ENCODE results near the gene USP8. TPM values are rescaled to one million over a fixed set of nuclear protein-coding genes. Genes with fewer than 3 reads are reported as not detected.
"Not testable (repeated sequence)": the region's sequence is repeated elsewhere in the genome, so short reads cannot be mapped to it uniquely, and the experiment has no call there.

USP8 gene
- total and polyA plus RNA-seq, 2 donors (not counting 1 experiment from before 2014, with no cell fraction given) = 25.7 to 126 TPM

DNA sequence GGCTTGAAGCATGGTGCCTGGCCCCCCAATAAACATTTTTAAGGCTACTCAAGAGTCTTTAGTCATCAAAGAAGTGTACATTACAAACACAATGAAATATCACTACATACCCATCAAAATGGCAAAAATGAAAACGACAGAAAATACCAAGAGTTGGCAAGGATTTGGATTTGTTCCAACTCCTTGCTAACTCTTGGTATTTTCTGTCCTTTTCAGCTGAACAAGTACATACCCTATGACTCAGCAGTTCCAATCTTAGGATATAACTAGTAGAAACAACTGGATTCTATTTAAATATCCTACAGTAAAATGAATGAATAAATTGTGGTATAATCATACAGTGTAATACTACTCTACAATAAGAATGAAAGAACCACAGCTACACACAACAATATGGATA lies 44.1 kb upstream of the USP8 start:
- Histone ChIP-seq H3K36me3 (replicated peaks in 1 of 2; ENCODE audit: control extremely low read depth in 1 of 2, control insufficient read depth in 1 of 2, extremely low read depth in 1 of 2, insufficient read depth in 2 of 2, low read length in 1 of 2) (no peaks in the 10 kb centered on the region), H3K9ac (ENCODE audit: low read length) (no peak overlapping the region), H3K9me3 (ENCODE audit: control extremely low read depth in 1 of 3, control insufficient read depth in 2 of 3, insufficient read depth in 1 of 3, low read length in 2 of 3) (no peaks in the 10 kb centered on the region), H3K4me2 (replicated peaks; ENCODE audit: low read depth, low read length, poor library complexity, severe bottlenecking) (no peak overlapping the region), H3K27me3 (replicated peaks in 1 of 4; ENCODE audit: control extremely low read depth in 1 of 4, control insufficient read depth in 3 of 4, insufficient read depth in 4 of 4, low read length in 3 of 4) (no peaks in the 10 kb centered on the region), H3K27ac (ENCODE audit: low read length in 2 of 2) (no peak overlapping the region), H4K20me1 (ENCODE audit: control insufficient read depth, insufficient read depth, low read length, poor library complexity, severe bottlenecking) (no peaks in the 10 kb centered on the region), H3K79me2 (ENCODE audit: control insufficient read depth, insufficient read depth, low read length) (no peaks in the 10 kb centered on the region), H3K4me3 (ENCODE audit: control extremely low read depth in 1 of 5, extremely low read depth in 1 of 5, insufficient read depth in 1 of 5, low read depth in 2 of 5, low read length in 4 of 5) (no peak overlapping the region), H2AFZ (ENCODE audit: insufficient read depth, low read depth, low read length, poor library complexity, severe bottlenecking) (no peak overlapping the region), H3K4me1 (ENCODE audit: control insufficient read depth in 2 of 2, insufficient read depth in 2 of 2, low read length in 2 of 2) (peaks cover 0 to 4% of the 10 kb centered on the region in 2 donors)
- Mint-ChIP-seq H3K27ac (no peak overlapping the region), H3K27me3 (no peaks in the 10 kb centered on the region), H3K9me3 (ENCODE audit: insufficient read depth) (no peaks in the 10 kb centered on the region), H3K4me3 (no peak overlapping the region), H3K4me1 (peaks cover 13% of the 10 kb centered on the region)
- WGBS (ENCODE audit: insufficient coverage) = no CpG with 5 or more reads among the region's 1 CpG
- ChIA-PET CTCF (no interaction called here), POLR2A (no interaction called here)
- no peak for DNase-seq
- intact Hi-C loops (cut with micrococcal nuclease) = no loop called here
- ATAC-seq (ENCODE audit: low read depth) = no peak
- TF ChIP-seq EZH2 (IDR thresholded peaks at IDR 0.05; ENCODE audit: borderline replicate concordance, insufficient read depth, low read depth, low read length, poor library complexity, severe bottlenecking) = no peak
- TF ChIP-seq CTCF (IDR thresholded peaks at IDR 0.05) = no peak

DNA sequence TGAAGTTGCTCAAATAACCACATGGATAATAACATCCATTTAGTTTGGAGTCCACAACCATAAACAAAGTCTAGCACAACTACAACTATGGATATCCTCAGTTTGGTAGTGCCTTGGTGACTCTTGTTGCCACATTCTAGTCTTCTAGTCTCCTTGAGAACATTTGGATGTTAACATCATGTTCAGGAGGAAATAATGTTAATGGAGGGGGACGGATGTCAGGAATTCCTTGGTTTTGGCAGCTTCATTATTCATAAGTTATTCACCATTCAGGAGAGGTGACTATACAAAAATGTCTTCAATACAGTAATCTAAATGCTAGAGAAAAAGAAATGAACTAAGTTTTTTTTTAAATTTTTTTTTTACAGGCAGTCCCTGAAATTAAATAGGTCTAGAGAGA lies 42.8 kb upstream of the USP8 start:
- H3K4me3 Mint-ChIP-seq = no peak overlapping the region
- no peak overlapping the region for H2AFZ ChIP-seq (ENCODE audit: insufficient read depth, low read depth, low read length, poor library complexity, severe bottlenecking)
- CTCF ChIA-PET = no interaction called here
- DNase-seq (no peak), ATAC-seq (ENCODE audit: low read depth) (no peak)
- no peak overlapping the region for H3K4me3 ChIP-seq (ENCODE audit: control extremely low read depth in 1 of 5, extremely low read depth in 1 of 5, insufficient read depth in 1 of 5, low read depth in 2 of 5, low read length in 4 of 5)
- H3K9ac ChIP-seq (ENCODE audit: low read length) = no peak overlapping the region
- TF ChIP-seq EZH2 (IDR thresholded peaks at IDR 0.05; ENCODE audit: borderline replicate concordance, insufficient read depth, low read depth, low read length, poor library complexity, severe bottlenecking) = no peak
- TF ChIP-seq CTCF (IDR thresholded peaks at IDR 0.05) = no peak
- no CpG with 5 or more reads among the region's 1 CpG for WGBS (ENCODE audit: insufficient coverage)
- intact Hi-C loops (cut with micrococcal nuclease) = no loop called here
- no peaks in the 10 kb centered on the region for H3K79me2 ChIP-seq (ENCODE audit: control insufficient read depth, insufficient read depth, low read length)
- no peaks in the 10 kb centered on the region for H4K20me1 ChIP-seq (ENCODE audit: control insufficient read depth, insufficient read depth, low read length, poor library complexity, severe bottlenecking)
- H3K4me1 ChIP-seq (ENCODE audit: control insufficient read depth in 2 of 2, insufficient read depth in 2 of 2, low read length in 2 of 2) = peaks cover 0 to 4% of the 10 kb centered on the region in 2 donors
- POLR2A ChIA-PET = no interaction called here
- no peaks in the 10 kb centered on the region for H3K27me3 ChIP-seq (replicated peaks in 1 of 4; ENCODE audit: control extremely low read depth in 1 of 4, control insufficient read depth in 3 of 4, insufficient read depth in 4 of 4, low read length in 3 of 4)
- H3K27me3 Mint-ChIP-seq = no peaks in the 10 kb centered on the region
- H3K9me3 Mint-ChIP-seq (ENCODE audit: insufficient read depth) = no peaks in the 10 kb centered on the region
- no peaks in the 10 kb centered on the region for H3K36me3 ChIP-seq (replicated peaks in 1 of 2; ENCODE audit: control extremely low read depth in 1 of 2, control insufficient read depth in 1 of 2, extremely low read depth in 1 of 2, insufficient read depth in 2 of 2, low read length in 1 of 2)
- no peak overlapping the region for H3K4me2 ChIP-seq (replicated peaks; ENCODE audit: low read depth, low read length, poor library complexity, severe bottlenecking)
- H3K4me1 Mint-ChIP-seq = peaks cover 13% of the 10 kb centered on the region
- no peak overlapping the region for H3K27ac Mint-ChIP-seq
- H3K9me3 ChIP-seq (ENCODE audit: control extremely low read depth in 1 of 3, control insufficient read depth in 2 of 3, insufficient read depth in 1 of 3, low read length in 2 of 3) = no peaks in the 10 kb centered on the region
- H3K27ac ChIP-seq (ENCODE audit: low read length in 2 of 2) = no peak overlapping the region

DNA sequence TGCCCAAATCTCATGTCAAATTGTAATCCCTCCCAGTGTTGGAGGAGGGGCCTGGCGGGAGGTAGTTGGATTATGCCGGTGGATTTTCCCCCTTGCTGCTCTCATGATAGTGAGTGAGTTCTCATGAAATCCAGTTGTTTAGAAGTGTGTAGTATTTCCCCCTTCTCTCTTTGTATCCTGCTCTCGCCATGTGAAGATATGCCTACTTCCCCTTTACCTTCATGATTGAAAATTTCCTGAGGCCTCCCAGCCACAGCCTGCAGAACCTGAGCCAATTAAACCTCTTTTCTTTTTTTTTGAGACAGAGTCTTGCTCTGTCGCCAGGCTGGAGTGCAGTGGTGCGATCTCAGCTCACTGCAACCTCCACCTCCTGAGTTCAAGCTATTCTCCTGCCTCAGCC lies 41.8 kb upstream of the USP8 start:
- H3K9me3 Mint-ChIP-seq (ENCODE audit: insufficient read depth); H3K4me2 ChIP-seq (replicated peaks; ENCODE audit: low read depth, low read length, poor library complexity, severe bottlenecking); H3K9me3 ChIP-seq (ENCODE audit: control extremely low read depth in 1 of 3, control insufficient read depth in 2 of 3, insufficient read depth in 1 of 3, low read length in 2 of 3); H3K27ac Mint-ChIP-seq; ATAC-seq (ENCODE audit: low read depth); POLR2A ChIA-PET; DNase-seq; H3K4me1 ChIP-seq (ENCODE audit: control insufficient read depth in 2 of 2, insufficient read depth in 2 of 2, low read length in 2 of 2); H3K9ac ChIP-seq (ENCODE audit: low read length); H3K27me3 Mint-ChIP-seq; H4K20me1 ChIP-seq (ENCODE audit: control insufficient read depth, insufficient read depth, low read length, poor library complexity, severe bottlenecking); H3K4me3 ChIP-seq (ENCODE audit: control extremely low read depth in 1 of 5, extremely low read depth in 1 of 5, insufficient read depth in 1 of 5, low read depth in 2 of 5, low read length in 4 of 5); H3K79me2 ChIP-seq (ENCODE audit: control insufficient read depth, insufficient read depth, low read length); intact Hi-C loops (cut with micrococcal nuclease); H3K27me3 ChIP-seq (replicated peaks in 1 of 4; ENCODE audit: control extremely low read depth in 1 of 4, control insufficient read depth in 3 of 4, insufficient read depth in 4 of 4, low read length in 3 of 4); H3K4me3 Mint-ChIP-seq; H3K36me3 ChIP-seq (replicated peaks in 1 of 2; ENCODE audit: control extremely low read depth in 1 of 2, control insufficient read depth in 1 of 2, extremely low read depth in 1 of 2, insufficient read depth in 2 of 2, low read length in 1 of 2); H3K27ac ChIP-seq (ENCODE audit: low read length in 2 of 2); H2AFZ ChIP-seq (ENCODE audit: insufficient read depth, low read depth, low read length, poor library complexity, severe bottlenecking); CTCF ChIA-PET: not testable (repeated sequence)
- H3K4me1 Mint-ChIP-seq = peaks cover 11% of the 10 kb centered on the region
- WGBS (ENCODE audit: insufficient coverage) = 43% methylated on average over 2 of the region's 5 CpGs

Data from B cell (primary cell).